ENCODE data around the gene PDZD2. TPM values are rescaled to one million over a fixed set of nuclear protein-coding genes. Genes with fewer than 3 reads are reported as not detected.

The PDZD2 gene
- total RNA-seq, 5 donors from 2014 or later (not counting 1 experiment from before 2014, with no cell fraction given) = 0.66 to 2.2 (median 1.2) TPM

DNA sequence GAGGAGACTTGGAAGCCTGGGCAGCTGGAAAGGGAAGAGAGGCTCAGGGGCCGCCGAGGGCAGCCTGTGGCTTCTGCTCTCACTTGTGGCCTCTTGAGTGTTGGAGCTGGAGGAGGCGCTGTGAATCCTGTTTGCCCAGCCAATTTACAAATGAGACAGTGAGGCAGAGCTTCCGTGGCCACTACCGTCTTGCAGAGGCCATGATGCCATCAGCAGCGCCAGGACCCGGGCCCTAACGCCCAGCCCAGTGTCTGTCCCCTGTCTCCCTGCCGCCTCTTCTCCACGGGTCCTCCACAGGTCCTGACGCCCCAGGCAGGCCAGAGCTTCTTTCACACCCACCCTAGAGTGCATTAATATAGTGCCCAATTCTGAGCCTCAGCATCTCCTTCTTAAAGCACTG lies 362.4 kb downstream of the PDZD2 start:
- Mint-ChIP-seq H3K36me3 (no peaks in the 10 kb centered on the region), H3K27me3 (no peaks in the 10 kb centered on the region), H3K4me1 (peaks cover 0 to 7% (median 3%) of the 10 kb centered on the region in 3 donors), H3K4me3 (no peak overlapping the region), H3K9me3 (no peaks in the 10 kb centered on the region), H3K27ac (no peak overlapping the region)
- Histone ChIP-seq H3K27ac (ENCODE audit: low read length) (no peak overlapping the region), H3K27me3 (replicated peaks in 1 of 2; ENCODE audit: control insufficient read depth in 2 of 2, extremely low read depth in 1 of 2, insufficient read depth in 2 of 2, low read length in 1 of 2) (no peaks in the 10 kb centered on the region), H3K36me3 (ENCODE audit: control insufficient read depth in 2 of 2, extremely low read depth in 1 of 2, insufficient read depth in 1 of 2, low read length in 1 of 2) (no peaks in the 10 kb centered on the region), H3K9me3 (no peaks in the 10 kb centered on the region), H3K4me1 (ENCODE audit: control insufficient read depth in 1 of 2, extremely low read depth in 1 of 2, insufficient read depth in 2 of 2, low read length in 2 of 2) (peaks cover 0 to 3% of the 10 kb centered on the region in 2 experiments), H3K4me3 (ENCODE audit: control insufficient read depth in 1 of 2, extremely low read depth in 1 of 2, low read length in 1 of 2) (no peak overlapping the region)
- WGBS (ENCODE audit: insufficient coverage) = 94% methylated on average over 10 of the region's 11 CpGs
- POLR2A ChIA-PET = no interaction called here
- ATAC-seq (replicated peaks in 1 of 4) = no peak
- CTCF ChIA-PET = no interaction called here
- no peak for DNase-seq

DNA sequence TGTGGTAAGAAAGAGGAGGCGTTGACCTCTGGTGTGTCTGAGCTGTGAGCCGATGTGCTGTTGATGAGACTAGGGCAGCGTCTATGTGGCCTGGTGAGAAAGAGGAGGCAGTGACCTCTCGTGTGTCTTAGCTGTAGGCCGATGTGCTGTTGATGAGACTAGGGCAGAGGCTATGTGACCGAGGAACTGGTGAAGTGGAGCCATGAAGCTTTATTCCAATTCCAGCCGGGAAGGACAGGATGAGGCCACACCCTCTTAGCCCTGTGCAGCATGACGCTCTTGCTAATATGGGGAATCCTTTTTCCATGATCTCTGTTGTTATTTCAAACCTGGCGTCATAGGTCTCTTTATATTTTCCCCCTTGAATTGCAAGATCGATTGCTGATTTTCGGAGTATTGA lies 362.8 kb downstream of the PDZD2 start:
- no peak for DNase-seq
- ChIA-PET CTCF (no interaction called here), POLR2A (no interaction called here)
- no peaks in the 10 kb centered on the region for H3K9me3 Mint-ChIP-seq
- 97% methylated on average over 6 of the region's 11 CpGs for WGBS (ENCODE audit: insufficient coverage)
- no peak overlapping the region for H3K27ac ChIP-seq (ENCODE audit: low read length)
- no peak overlapping the region for H3K4me3 ChIP-seq (ENCODE audit: control insufficient read depth in 1 of 2, extremely low read depth in 1 of 2, low read length in 1 of 2)
- no peak overlapping the region for H3K27ac Mint-ChIP-seq
- H3K27me3 Mint-ChIP-seq = no peaks in the 10 kb centered on the region
- no peaks in the 10 kb centered on the region for H3K36me3 Mint-ChIP-seq
- H3K4me1 Mint-ChIP-seq = peaks cover 0 to 4% (median 2%) of the 10 kb centered on the region in 3 donors
- H3K4me1 ChIP-seq (ENCODE audit: control insufficient read depth in 1 of 2, extremely low read depth in 1 of 2, insufficient read depth in 2 of 2, low read length in 2 of 2) = no peaks in the 10 kb centered on the region
- ATAC-seq (replicated peaks in 1 of 4) = no peak
- no peak overlapping the region for H3K4me3 Mint-ChIP-seq
- no peaks in the 10 kb centered on the region for H3K27me3 ChIP-seq (replicated peaks in 1 of 2; ENCODE audit: control insufficient read depth in 2 of 2, extremely low read depth in 1 of 2, insufficient read depth in 2 of 2, low read length in 1 of 2)
- H3K36me3 ChIP-seq (ENCODE audit: control insufficient read depth in 2 of 2, extremely low read depth in 1 of 2, insufficient read depth in 1 of 2, low read length in 1 of 2) = no peaks in the 10 kb centered on the region
- H3K9me3 ChIP-seq = no peaks in the 10 kb centered on the region

GRCh38 chr5:32002755-32003154 lies 363.8 kb downstream of the PDZD2 start:
- no peaks in the 10 kb centered on the region for H3K36me3 ChIP-seq (ENCODE audit: control insufficient read depth in 2 of 2, extremely low read depth in 1 of 2, insufficient read depth in 1 of 2, low read length in 1 of 2)
- no peaks in the 10 kb centered on the region for H3K9me3 ChIP-seq
- ATAC-seq (replicated peaks in 1 of 4) = no peak
- H3K27me3 ChIP-seq (replicated peaks in 1 of 2; ENCODE audit: control insufficient read depth in 2 of 2, extremely low read depth in 1 of 2, insufficient read depth in 2 of 2, low read length in 1 of 2) = no peaks in the 10 kb centered on the region
- Mint-ChIP-seq H3K36me3 (no peaks in the 10 kb centered on the region), H3K4me3 (no peak overlapping the region), H3K27me3 (no peaks in the 10 kb centered on the region), H3K27ac (no peak overlapping the region), H3K4me1 (no peaks in the 10 kb centered on the region), H3K9me3 (no peaks in the 10 kb centered on the region)
- CTCF ChIA-PET = no interaction called here
- WGBS (ENCODE audit: insufficient coverage) = 44% methylated on average over 3 of the region's 3 CpGs
- no peak overlapping the region for H3K4me3 ChIP-seq (ENCODE audit: control insufficient read depth in 1 of 2, extremely low read depth in 1 of 2, low read length in 1 of 2)
- H3K27ac ChIP-seq (ENCODE audit: low read length) = no peak overlapping the region
- DNase-seq = no peak
- POLR2A ChIA-PET = no interaction called here
- no peaks in the 10 kb centered on the region for H3K4me1 ChIP-seq (ENCODE audit: control insufficient read depth in 1 of 2, extremely low read depth in 1 of 2, insufficient read depth in 2 of 2, low read length in 2 of 2)

- ATAC-seq (replicated peaks in 1 of 4) (no peak), DNase-seq (no peak)
- Mint-ChIP-seq H3K4me1 (no peaks in the 10 kb centered on the region), H3K27me3 (no peaks in the 10 kb centered on the region), H3K27ac (no peak overlapping the region), H3K4me3 (no peak overlapping the region), H3K36me3 (no peaks in the 10 kb centered on the region), H3K9me3 (no peaks in the 10 kb centered on the region)
- ChIA-PET POLR2A (no interaction called here), CTCF (no interaction called here)
- Histone ChIP-seq H3K4me1 (ENCODE audit: control insufficient read depth in 1 of 2, extremely low read depth in 1 of 2, insufficient read depth in 2 of 2, low read length in 2 of 2) (no peaks in the 10 kb centered on the region), H3K36me3 (ENCODE audit: control insufficient read depth in 2 of 2, extremely low read depth in 1 of 2, insufficient read depth in 1 of 2, low read length in 1 of 2) (no peaks in the 10 kb centered on the region), H3K27ac (ENCODE audit: low read length) (no peak overlapping the region), H3K9me3 (no peaks in the 10 kb centered on the region), H3K4me3 (ENCODE audit: control insufficient read depth in 1 of 2, extremely low read depth in 1 of 2, low read length in 1 of 2) (no peak overlapping the region), H3K27me3 (replicated peaks in 1 of 2; ENCODE audit: control insufficient read depth in 2 of 2, extremely low read depth in 1 of 2, insufficient read depth in 2 of 2, low read length in 1 of 2) (no peaks in the 10 kb centered on the region)
- 84% methylated on average over 3 of the region's 4 CpGs for WGBS (ENCODE audit: insufficient coverage)
Observed at GRCh38 chr5:32003981-32004380, 365.1 kb downstream of the PDZD2 start.

- H3K4me1 Mint-ChIP-seq = no peaks in the 10 kb centered on the region
- no peak for DNase-seq
- H3K9me3 Mint-ChIP-seq = no peaks in the 10 kb centered on the region
- ChIA-PET POLR2A (no interaction called here), CTCF (no interaction called here)
- Histone ChIP-seq H3K36me3 (ENCODE audit: control insufficient read depth in 2 of 2, extremely low read depth in 1 of 2, insufficient read depth in 1 of 2, low read length in 1 of 2) (no peaks in the 10 kb centered on the region), H3K4me3 (ENCODE audit: control insufficient read depth in 1 of 2, extremely low read depth in 1 of 2, low read length in 1 of 2) (no peak overlapping the region), H3K27me3 (replicated peaks in 1 of 2; ENCODE audit: control insufficient read depth in 2 of 2, extremely low read depth in 1 of 2, insufficient read depth in 2 of 2, low read length in 1 of 2) (peaks cover 0 to 2% of the 10 kb centered on the region in 2 experiments), H3K9me3 (no peaks in the 10 kb centered on the region), H3K4me1 (ENCODE audit: control insufficient read depth in 1 of 2, extremely low read depth in 1 of 2, insufficient read depth in 2 of 2, low read length in 2 of 2) (no peaks in the 10 kb centered on the region), H3K27ac (ENCODE audit: low read length) (no peak overlapping the region)
- no peaks in the 10 kb centered on the region for H3K27me3 Mint-ChIP-seq
- no peak overlapping the region for H3K4me3 Mint-ChIP-seq
- no peaks in the 10 kb centered on the region for H3K36me3 Mint-ChIP-seq
- 83% methylated on average over 1 of the region's 3 CpGs for whole genome bisulfite sequencing (ENCODE audit: insufficient coverage)
- no peak overlapping the region for H3K27ac Mint-ChIP-seq
- ATAC-seq (replicated peaks in 1 of 4) = no peak
Observed at GRCh38 chr5:32004404-32004803, 365.5 kb downstream of the PDZD2 start.

GRCh38 chr5:32008746-32009145 lies 369.8 kb downstream of the PDZD2 start:
- H3K27ac ChIP-seq (ENCODE audit: low read length) = no peak overlapping the region
- H3K4me1 ChIP-seq (ENCODE audit: control insufficient read depth in 1 of 2, extremely low read depth in 1 of 2, insufficient read depth in 2 of 2, low read length in 2 of 2) = no peaks in the 10 kb centered on the region
- no peak for DNase-seq
- Mint-ChIP-seq H3K4me3 (no peak overlapping the region), H3K27me3 (no peaks in the 10 kb centered on the region), H3K27ac (no peak overlapping the region), H3K9me3 (no peaks in the 10 kb centered on the region), H3K36me3 (no peaks in the 10 kb centered on the region), H3K4me1 (no peaks in the 10 kb centered on the region)
- no peak overlapping the region for H3K4me3 ChIP-seq (ENCODE audit: control insufficient read depth in 1 of 2, extremely low read depth in 1 of 2, low read length in 1 of 2)
- H3K36me3 ChIP-seq (ENCODE audit: control insufficient read depth in 2 of 2, extremely low read depth in 1 of 2, insufficient read depth in 1 of 2, low read length in 1 of 2) = no peaks in the 10 kb centered on the region
- 93% methylated on average over 7 of the region's 9 CpGs for WGBS (ENCODE audit: insufficient coverage)
- no peak for ATAC-seq (replicated peaks in 1 of 4)
- CTCF ChIA-PET = interaction anchor here in 1 of 2 donors (0.6 kb wide), 1 partner anchor 29 kb away, joined by 3 read pairs; no protein-coding TSS in a partner anchor
- peaks cover 0 to 9% of the 10 kb centered on the region in 2 experiments for H3K27me3 ChIP-seq (replicated peaks in 1 of 2; ENCODE audit: control insufficient read depth in 2 of 2, extremely low read depth in 1 of 2, insufficient read depth in 2 of 2, low read length in 1 of 2)
- POLR2A ChIA-PET = interaction anchor here in 1 of 2 donors (0.7 kb wide), 1 partner anchor 144 kb away, joined by 5 read pairs; no protein-coding TSS in a partner anchor
- H3K9me3 ChIP-seq = no peaks in the 10 kb centered on the region

GRCh38 chr5:32013658-32014057 lies 374.7 kb downstream of the PDZD2 start:
- H3K9me3 ChIP-seq = no peaks in the 10 kb centered on the region
- peaks cover 0 to 9% of the 10 kb centered on the region in 2 experiments for H3K27me3 ChIP-seq (replicated peaks in 1 of 2; ENCODE audit: control insufficient read depth in 2 of 2, extremely low read depth in 1 of 2, insufficient read depth in 2 of 2, low read length in 1 of 2)
- Mint-ChIP-seq H3K4me3 (no peak overlapping the region), H3K36me3 (no peaks in the 10 kb centered on the region), H3K27me3 (no peaks in the 10 kb centered on the region), H3K4me1 (peaks cover 12 to 14% (median 14%) of the 10 kb centered on the region in 3 donors), H3K27ac (no peak overlapping the region), H3K9me3 (no peaks in the 10 kb centered on the region)
- no peaks in the 10 kb centered on the region for H3K36me3 ChIP-seq (ENCODE audit: control insufficient read depth in 2 of 2, extremely low read depth in 1 of 2, insufficient read depth in 1 of 2, low read length in 1 of 2)
- no peak overlapping the region for H3K27ac ChIP-seq (ENCODE audit: low read length)
- POLR2A ChIA-PET = no interaction called here
- peaks cover 0 to 6% of the 10 kb centered on the region in 2 experiments for H3K4me1 ChIP-seq (ENCODE audit: control insufficient read depth in 1 of 2, extremely low read depth in 1 of 2, insufficient read depth in 2 of 2, low read length in 2 of 2)
- H3K4me3 ChIP-seq (ENCODE audit: control insufficient read depth in 1 of 2, extremely low read depth in 1 of 2, low read length in 1 of 2) = no peak overlapping the region
- no peak for DNase-seq
- CTCF ChIA-PET = no interaction called here
- no peak for ATAC-seq (replicated peaks in 1 of 4)
- WGBS (ENCODE audit: insufficient coverage) = 78% methylated on average over 5 of the region's 7 CpGs

Data from T-cell (primary cell).